ENCODE results near the gene PCDH9.
A peak's percentile ranks its signal among the peaks of the same experiment; 100 is the strongest.

The PCDH9 gene

GRCh38 chr13:67224148-67224846 lies 5.8 kb downstream of the PCDH9 start:
- peak; percentile 10 for DNase-seq

DNA sequence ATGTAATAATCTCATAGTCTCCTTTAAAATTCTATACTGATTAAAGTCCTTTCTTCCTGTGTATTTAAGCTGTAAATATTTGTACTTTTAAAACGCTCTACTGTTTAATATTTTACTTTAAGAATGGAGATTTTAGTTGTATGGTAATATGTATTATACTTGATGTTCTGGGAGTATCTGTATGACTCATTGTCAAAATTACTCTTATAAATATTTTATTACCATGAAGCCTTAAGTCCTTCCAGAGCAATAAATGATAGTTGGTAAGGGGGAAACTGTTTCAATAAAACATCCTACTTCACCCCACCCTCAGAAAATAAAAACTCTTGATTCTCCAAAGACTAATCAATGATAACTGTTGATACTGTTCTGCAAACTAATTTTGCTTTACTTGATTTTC lies 6.4 kb downstream of the PCDH9 start:
- no peak for DNase-seq

- DNase-seq: no peak
Measured at GRCh38 chr13:67223024-67223423, 7.1 kb downstream of the PCDH9 start.

GRCh38 chr13:67221630-67222226 lies 8.4 kb downstream of the PCDH9 start:
- DNase-seq: no peak

GRCh38 chr13:67219113-67219512 lies 11.0 kb downstream of the PCDH9 start:
- DNase-seq: no peak

DNA sequence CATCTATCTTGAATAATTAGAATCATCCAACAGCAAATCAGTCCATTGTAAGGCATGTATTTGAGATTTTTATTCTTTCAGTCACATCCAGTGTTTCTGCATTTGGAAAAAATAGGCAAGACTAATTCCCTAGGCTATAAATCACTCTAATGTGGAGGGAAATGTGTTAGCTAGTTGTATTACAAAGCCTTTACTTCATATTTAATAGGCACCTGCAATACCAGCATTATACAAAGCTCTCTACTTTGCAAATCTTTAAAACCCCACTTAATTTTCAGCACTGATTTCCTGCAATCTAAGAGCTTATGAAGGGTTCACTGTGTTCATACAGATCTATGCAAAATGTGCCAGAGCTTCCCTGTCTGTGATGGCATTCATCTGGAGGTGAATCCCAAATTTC lies 12.3 kb downstream of the PCDH9 start:
- DNase-seq: no peak

GRCh38 chr13:67216864-67217263 lies 13.3 kb downstream of the PCDH9 start:
- no peak for DNase-seq

GRCh38 chr13:67210208-67210607 lies 19.9 kb downstream of the PCDH9 start:
- DNase-seq: no peak

GRCh38 chr13:67208552-67208951 lies 21.6 kb downstream of the PCDH9 start:
- DNase-seq: no peak

- DNase-seq: no peak
Measured at GRCh38 chr13:67204764-67205163, 25.4 kb downstream of the PCDH9 start.

DNA sequence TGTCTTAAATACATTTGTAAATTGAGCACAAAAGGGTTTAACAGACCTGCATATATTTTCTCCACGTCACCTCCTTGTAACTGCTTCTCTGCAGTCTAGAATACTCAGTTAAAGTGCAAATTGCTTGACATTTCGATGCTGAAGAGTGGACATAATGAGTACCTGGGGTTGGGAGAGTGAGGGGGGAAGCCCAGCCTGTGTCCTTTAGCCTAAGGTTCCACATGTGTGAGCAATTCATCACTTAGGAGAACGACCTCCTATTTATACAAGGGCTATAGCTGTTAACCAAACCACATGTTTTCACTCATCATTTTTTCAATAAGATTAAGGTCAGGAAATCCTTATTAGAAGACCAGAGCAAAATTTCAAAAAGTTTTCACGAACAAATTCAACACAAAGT lies 29.5 kb downstream of the PCDH9 start:
- no peak for DNase-seq

DNA sequence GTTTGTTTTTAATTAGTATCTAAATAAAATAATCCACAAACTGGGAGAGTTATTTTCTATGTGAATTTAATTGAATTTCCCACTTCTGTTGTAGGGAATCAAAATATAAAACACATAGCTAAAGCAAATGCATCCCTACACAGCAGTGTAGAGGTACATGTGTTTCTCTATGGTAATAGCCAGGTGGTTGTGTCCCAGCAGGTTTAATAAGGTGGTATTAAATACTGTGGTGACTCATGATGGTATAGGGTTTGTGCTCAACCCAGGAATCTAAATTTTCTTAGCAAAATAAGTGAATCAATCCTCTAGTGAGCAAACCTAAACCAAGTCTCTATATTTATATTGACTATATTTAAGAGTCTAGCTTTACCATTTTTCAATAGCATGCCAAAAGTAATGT lies 30.0 kb downstream of the PCDH9 start:
- DNase-seq: no peak

DNA sequence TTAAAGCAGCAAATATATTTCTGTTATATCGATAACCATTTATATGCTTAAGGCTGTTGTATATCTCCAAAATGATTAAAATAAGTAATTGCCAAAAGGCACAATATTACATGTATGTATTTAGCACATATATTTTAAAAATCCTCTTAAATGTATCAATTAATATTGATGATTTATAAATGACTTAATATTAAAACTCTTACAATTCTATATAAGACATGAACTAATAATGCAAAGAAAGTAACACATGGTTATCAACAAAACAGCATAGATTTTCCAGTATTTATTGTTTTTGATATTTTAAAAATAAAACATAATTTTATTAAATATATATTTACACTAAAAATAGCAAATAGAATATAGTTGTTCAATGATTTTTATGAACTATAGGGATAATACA lies 32.4 kb downstream of the PCDH9 start:
- no peak for DNase-seq

- DNase-seq: no peak
Measured at GRCh38 chr13:67193979-67194378, 36.2 kb downstream of the PCDH9 start.

- no peak for DNase-seq
Measured at GRCh38 chr13:67192751-67193150, 37.4 kb downstream of the PCDH9 start.

GRCh38 chr13:67186995-67187569 lies 43.1 kb downstream of the PCDH9 start:
- DNase-seq: no peak

DNA sequence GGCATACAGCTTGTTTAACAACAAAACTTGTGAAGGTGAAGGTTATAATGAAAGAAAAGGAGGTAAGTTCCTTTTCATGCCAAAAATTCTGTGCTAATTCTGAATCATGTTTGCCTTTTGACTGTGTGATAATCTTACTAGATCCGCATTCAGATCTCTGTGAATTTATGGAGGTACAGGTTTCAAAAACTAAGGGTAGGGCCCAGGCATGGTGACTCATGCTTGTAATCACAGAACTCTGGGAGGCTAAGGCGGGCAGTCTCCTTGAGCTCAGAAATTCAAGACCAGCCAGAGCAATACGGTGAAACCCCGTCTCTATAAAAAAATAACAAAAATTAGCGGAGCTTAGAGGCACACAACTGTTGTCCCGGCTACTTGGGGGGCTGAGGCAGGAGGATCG lies 45.9 kb downstream of the PCDH9 start:
- DNase-seq: no peak

DNA sequence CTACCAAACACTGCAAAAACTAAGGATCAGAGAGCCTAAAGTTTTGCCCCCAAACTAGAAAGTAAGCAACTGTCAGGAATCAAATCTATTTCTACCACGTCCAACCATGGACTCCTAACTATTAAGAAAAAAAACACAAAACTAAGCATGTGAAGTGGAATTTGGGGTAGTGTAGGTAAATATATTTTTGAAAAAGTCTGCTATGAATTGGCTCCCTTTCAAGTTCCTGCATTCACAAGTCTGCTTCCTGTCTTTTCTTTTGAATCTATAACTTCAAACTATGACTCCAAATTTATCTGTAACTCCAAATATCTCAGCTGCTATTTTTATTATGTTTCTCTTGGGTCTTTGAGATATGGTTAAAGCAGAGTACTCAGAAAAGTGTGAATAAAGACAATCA lies 47.0 kb downstream of the PCDH9 start:
- DNase-seq: no peak

GRCh38 chr13:67175836-67176459 lies 54.2 kb downstream of the PCDH9 start:
- no peak for DNase-seq

GRCh38 chr13:67168384-67168783 lies 61.8 kb downstream of the PCDH9 start:
- DNase-seq: no peak

DNA sequence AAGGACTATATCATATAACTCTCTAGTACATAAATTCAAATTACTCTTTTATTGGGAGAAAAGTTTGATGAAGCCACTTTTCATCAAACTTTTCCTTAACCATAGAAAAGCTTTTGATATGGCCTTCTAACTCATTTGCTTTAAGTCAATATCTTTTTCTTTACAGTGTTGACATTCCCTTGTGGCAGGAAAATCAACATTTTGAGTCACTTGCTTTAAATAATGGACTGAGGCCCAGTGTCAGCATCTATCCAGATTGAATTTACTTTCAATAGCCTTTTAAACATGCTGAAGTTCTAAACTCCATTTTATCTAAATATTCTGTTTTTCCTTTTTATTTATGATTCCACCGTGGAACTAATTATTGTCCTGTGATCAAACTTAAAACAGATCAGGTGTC lies 62.7 kb downstream of the PCDH9 start:
- DNase-seq: no peak

DNA sequence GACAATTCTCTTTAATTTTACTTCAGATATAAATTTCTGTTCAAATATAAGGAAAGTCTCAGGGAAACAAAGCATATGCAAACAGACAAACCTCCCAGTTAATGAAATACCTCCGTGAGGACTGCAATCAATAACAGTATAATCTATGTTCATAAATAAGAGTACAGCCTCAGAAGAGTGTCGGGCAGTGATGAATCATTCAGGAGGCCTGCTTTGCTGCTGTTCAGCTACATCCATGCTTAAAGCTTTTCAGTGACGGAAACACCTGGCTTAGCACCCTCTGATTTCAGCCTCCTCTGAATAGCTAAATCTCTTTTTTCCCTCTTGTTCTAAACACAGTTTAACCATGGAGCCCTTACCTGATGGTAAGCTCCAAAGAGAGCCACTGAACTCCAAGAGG lies 69.0 kb downstream of the PCDH9 start:
- DNase-seq: no peak

DNA sequence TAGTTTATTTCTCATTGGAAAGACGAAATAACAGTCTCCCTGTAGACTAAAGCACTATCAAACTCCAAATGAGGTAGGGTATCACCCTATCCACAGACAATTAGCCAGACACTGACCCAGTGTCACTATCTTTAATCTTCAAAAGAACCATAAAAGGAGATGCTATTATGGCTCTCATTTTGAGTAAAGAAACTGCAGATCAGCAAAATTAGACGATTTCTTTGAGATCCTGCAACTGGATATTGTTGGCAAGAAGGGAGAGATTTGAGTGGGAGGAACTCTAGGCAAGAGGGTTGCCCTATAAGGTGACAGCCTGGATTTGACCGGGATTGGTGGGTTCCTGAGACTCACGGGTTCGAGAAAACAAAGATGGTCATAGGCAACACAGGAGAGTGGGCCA lies 71.2 kb downstream of the PCDH9 start:
- no peak for DNase-seq

GRCh38 chr13:67156723-67157060 lies 73.4 kb downstream of the PCDH9 start:
- DNase-seq: no peak
